Neural progenitor cell (in vitro differentiated cells): Measurements from ENCODE around the gene CBR4. TPM values are rescaled to one million over a fixed set of nuclear protein-coding genes. Genes with fewer than 3 reads are reported as not detected.

ENCODE experiments used
- DNase-seq: peaks from one replicate; pipeline ENCODE4 v3.0.0-alpha.2; 2016; ENCODE audit warnings: low spot score
- H2AFZ ChIP-seq: fragments of 200-600 bp; sonication (generic); replicated peaks from 2 replicates; pipeline ENCODE4 v1.6.1; 2016; ENCODE audit warnings: antibody characterized with exemption
- H3F3A ChIP-seq: fragments of 200-600 bp; sonication (generic); 2 replicates; pipeline ENCODE4 v1.6.1; 2016; ENCODE audit warnings: antibody characterized with exemption, low read depth
- H3K27ac ChIP-seq: fragments of 200-600 bp; sonication (generic); 2 replicates; pipeline ENCODE4 v1.5.1; 2016; ENCODE audit warnings: mild to moderate bottlenecking
- H3K27me3 ChIP-seq: fragments of 200-600 bp; sonication (generic); 2 replicates; pipeline ENCODE4 v1.6.1; 2016; ENCODE audit warnings: mild to moderate bottlenecking, moderate library complexity
- H3K36me3 ChIP-seq: fragments of 200-600 bp; sonication (generic); 2 replicates; pipeline ENCODE4 v1.5.1; 2016
- H3K4me1 ChIP-seq: fragments of 200-600 bp; sonication (generic); 2 replicates; pipeline ENCODE4 v1.6.1; 2016; ENCODE audit warnings: mixed run types
- H3K4me2 ChIP-seq: fragments of 200-600 bp; sonication (generic); 2 replicates; pipeline ENCODE4 v1.6.1; 2016
- H3K4me3 ChIP-seq: fragments of 200-600 bp; sonication (generic); 2 replicates; pipeline ENCODE4 v1.5.1; 2016
- H3K79me2 ChIP-seq: fragments of 200-600 bp; sonication (generic); 2 replicates; pipeline ENCODE4 v1.6.1; 2016; ENCODE audit warnings: low read depth
- H3K9ac ChIP-seq: fragments of 200-600 bp; sonication (generic); 2 replicates; pipeline ENCODE4 v1.6.1; 2016
- H3K9me3 ChIP-seq: fragments of 200-600 bp; sonication (generic); 2 replicates; pipeline ENCODE4 v1.5.1; 2016; ENCODE audit warnings: low read depth
- H4K20me1 ChIP-seq: fragments of 200-600 bp; sonication (generic); 2 replicates; pipeline ENCODE4 v1.6.1; 2016; ENCODE audit warnings: low read depth
- H3K27ac Mint-ChIP-seq: 3 replicates; pipeline ENCODE4 v1.8.0; 2021; ENCODE audit warnings: mixed read lengths
- H3K27me3 Mint-ChIP-seq: 2 replicates; pipeline ENCODE4 v1.8.0; 2022; ENCODE audit warnings: low read depth, mild to moderate bottlenecking, inconsistent platforms, moderate library complexity, mixed read lengths; ENCODE audit not compliant: insufficient read depth
- H3K36me3 Mint-ChIP-seq: 3 replicates; pipeline ENCODE4 v1.8.0; 2021; ENCODE audit warnings: mixed read lengths
- H3K4me1 Mint-ChIP-seq: 3 replicates; pipeline ENCODE4 v1.8.0; 2021; ENCODE audit warnings: mixed read lengths
- H3K4me3 Mint-ChIP-seq: 3 replicates; pipeline ENCODE4 v1.8.0; 2021; ENCODE audit warnings: mild to moderate bottlenecking, moderate library complexity, mixed read lengths
- H3K9me3 Mint-ChIP-seq: 3 replicates; pipeline ENCODE4 v1.8.0; 2020; ENCODE audit warnings: mixed read lengths
- EZH2 ChIP-seq: fragments of 200-600 bp; sonication (generic); IDR thresholded peaks from 2 replicates; pipeline ENCODE4 v1.6.1; 2017; ENCODE audit warnings: antibody characterized with exemption, mild to moderate bottlenecking, moderate library complexity
- EZH2phosphoT487 ChIP-seq: fragments of 200-600 bp; sonication (generic); IDR thresholded peaks from 2 replicates; pipeline ENCODE4 v1.6.1; 2017; ENCODE audit warnings: antibody characterized with exemption
- total RNA-seq: library from RNA; depleted of rRNA; stranded (reverse); fragments of >200 nt; gene quantifications from 2 replicates; pipeline ENCODE4 v1.2.3, GENCODE V29; 2015; ENCODE audit warnings: low replicate concordance
- TF ChIP-seq, protein P1 (sequence below): fragments of 200-600 bp; sonication (generic); IDR thresholded peaks from 2 replicates; pipeline ENCODE4 v1.5.1; 2017; ENCODE audit warnings: antibody characterized with exemption, mild to moderate bottlenecking

CBR4 gene
- total RNA-seq, 1 donor from 2014 or later, result 66.4 TPM

GRCh38 chr4:168999809-169000208, 10.2 kb downstream of the CBR4 start:
- TF ChIP-seq, protein P1, sequence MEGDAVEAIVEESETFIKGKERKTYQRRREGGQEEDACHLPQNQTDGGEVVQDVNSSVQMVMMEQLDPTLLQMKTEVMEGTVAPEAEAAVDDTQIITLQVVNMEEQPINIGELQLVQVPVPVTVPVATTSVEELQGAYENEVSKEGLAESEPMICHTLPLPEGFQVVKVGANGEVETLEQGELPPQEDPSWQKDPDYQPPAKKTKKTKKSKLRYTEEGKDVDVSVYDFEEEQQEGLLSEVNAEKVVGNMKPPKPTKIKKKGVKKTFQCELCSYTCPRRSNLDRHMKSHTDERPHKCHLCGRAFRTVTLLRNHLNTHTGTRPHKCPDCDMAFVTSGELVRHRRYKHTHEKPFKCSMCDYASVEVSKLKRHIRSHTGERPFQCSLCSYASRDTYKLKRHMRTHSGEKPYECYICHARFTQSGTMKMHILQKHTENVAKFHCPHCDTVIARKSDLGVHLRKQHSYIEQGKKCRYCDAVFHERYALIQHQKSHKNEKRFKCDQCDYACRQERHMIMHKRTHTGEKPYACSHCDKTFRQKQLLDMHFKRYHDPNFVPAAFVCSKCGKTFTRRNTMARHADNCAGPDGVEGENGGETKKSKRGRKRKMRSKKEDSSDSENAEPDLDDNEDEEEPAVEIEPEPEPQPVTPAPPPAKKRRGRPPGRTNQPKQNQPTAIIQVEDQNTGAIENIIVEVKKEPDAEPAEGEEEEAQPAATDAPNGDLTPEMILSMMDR, result no peak
- no peak for TF ChIP-seq EZH2phosphoT487
- Mint-ChIP-seq H3K36me3 (peaks cover 34% of the 10 kb centered on the region), H3K4me3 (no peak overlapping the region), H3K4me1 (peaks cover 5% of the 10 kb centered on the region), H3K27ac (no peak overlapping the region), H3K9me3 (no peaks in the 10 kb centered on the region), H3K27me3 (no peaks in the 10 kb centered on the region)
- Histone ChIP-seq H3F3A (no peaks in the 10 kb centered on the region), H3K9me3 (no peaks in the 10 kb centered on the region), H3K9ac (no peak overlapping the region), H3K79me2 (peaks cover 26% of the 10 kb centered on the region), H3K36me3 (peaks cover 41% of the 10 kb centered on the region), H3K27ac (peak overlapping the region; percentile 29), H4K20me1 (peaks cover 14% of the 10 kb centered on the region), H3K4me3 (no peak overlapping the region), H3K27me3 (no peaks in the 10 kb centered on the region), H3K4me2 (no peak overlapping the region), H2AFZ (no peak overlapping the region), H3K4me1 (peaks cover 3% of the 10 kb centered on the region)
- no peak for DNase-seq

- Histone ChIP-seq H3K4me2 (no peak overlapping the region), H3K36me3 (peaks cover 39% of the 10 kb centered on the region), H3K4me1 (peaks cover 3% of the 10 kb centered on the region), H4K20me1 (peaks cover 14% of the 10 kb centered on the region), H3K4me3 (no peak overlapping the region), H3K27me3 (no peaks in the 10 kb centered on the region), H3K79me2 (peaks cover 21% of the 10 kb centered on the region), H3K27ac (no peak overlapping the region), H3K9ac (no peak overlapping the region), H3F3A (no peaks in the 10 kb centered on the region), H2AFZ (no peak overlapping the region), H3K9me3 (no peaks in the 10 kb centered on the region)
- no peak for DNase-seq
- no peak for TF ChIP-seq EZH2
- H3K4me1 Mint-ChIP-seq, result peaks cover 9% of the 10 kb centered on the region
- H3K9me3 Mint-ChIP-seq, result no peaks in the 10 kb centered on the region
- no peak overlapping the region for H3K4me3 Mint-ChIP-seq
- H3K27me3 Mint-ChIP-seq, result no peaks in the 10 kb centered on the region
- H3K36me3 Mint-ChIP-seq, result peaks cover 36% of the 10 kb centered on the region
- no peak overlapping the region for H3K27ac Mint-ChIP-seq
These were observed 11.5 kb downstream of the CBR4 start for GRCh38 chr4:168998596-168998995.

- no peak overlapping the region for H3K4me3 ChIP-seq
- H4K20me1 ChIP-seq, result peaks cover 19% of the 10 kb centered on the region
- H3F3A ChIP-seq, result no peaks in the 10 kb centered on the region
- DNase-seq, result peak; percentile 21
- no peak overlapping the region for H3K4me2 ChIP-seq
- Mint-ChIP-seq H3K27ac (no peak overlapping the region), H3K27me3 (no peaks in the 10 kb centered on the region), H3K9me3 (no peaks in the 10 kb centered on the region), H3K4me3 (no peak overlapping the region), H3K36me3 (peaks cover 18% of the 10 kb centered on the region), H3K4me1 (peaks cover 9% of the 10 kb centered on the region)
- H3K27me3 ChIP-seq, result no peaks in the 10 kb centered on the region
- no peaks in the 10 kb centered on the region for H3K9me3 ChIP-seq
- H2AFZ ChIP-seq, result no peak overlapping the region
- no peak overlapping the region for H3K27ac ChIP-seq
- peaks cover 12% of the 10 kb centered on the region for H3K79me2 ChIP-seq
- no peak for TF ChIP-seq EZH2
- TF ChIP-seq, protein P1, result peak; percentile 40
- no peak for TF ChIP-seq EZH2phosphoT487
- H3K4me1 ChIP-seq, result peaks cover 3% of the 10 kb centered on the region
- H3K36me3 ChIP-seq, result peaks cover 36% of the 10 kb centered on the region
- no peak overlapping the region for H3K9ac ChIP-seq
These were observed 14.3 kb downstream of the CBR4 start for GRCh38 chr4:168995537-168996295.

DNA sequence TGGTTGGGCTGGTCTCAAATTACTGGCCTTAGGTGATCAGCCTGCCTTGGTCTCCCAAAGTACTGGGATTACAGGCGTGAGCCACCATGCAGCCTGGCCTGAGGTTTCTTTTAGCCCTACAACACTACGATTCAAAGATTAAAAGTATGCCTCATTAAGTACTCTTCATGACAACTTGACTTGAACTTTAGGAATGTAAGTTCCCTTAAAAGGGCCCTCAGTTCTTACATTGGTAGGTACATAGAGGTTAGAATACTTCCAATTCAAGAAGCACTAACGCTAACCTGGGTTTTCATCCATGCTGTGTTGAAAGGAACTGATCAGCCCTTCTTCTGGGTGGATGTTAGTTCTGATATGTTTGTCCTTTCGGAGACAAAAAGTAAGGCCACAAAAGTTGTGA, 15.1 kb downstream of the CBR4 start:
- H3F3A ChIP-seq, result no peaks in the 10 kb centered on the region
- TF ChIP-seq, protein P1, result no peak
- TF ChIP-seq EZH2phosphoT487, result no peak
- no peak for TF ChIP-seq EZH2
- Mint-ChIP-seq H3K4me1 (peaks cover 7% of the 10 kb centered on the region), H3K9me3 (no peaks in the 10 kb centered on the region), H3K27me3 (no peaks in the 10 kb centered on the region), H3K36me3 (peaks cover 15% of the 10 kb centered on the region), H3K4me3 (no peak overlapping the region), H3K27ac (no peak overlapping the region)
- peaks cover 3% of the 10 kb centered on the region for H3K4me1 ChIP-seq
- H3K9me3 ChIP-seq, result no peaks in the 10 kb centered on the region
- peaks cover 14% of the 10 kb centered on the region for H4K20me1 ChIP-seq
- H3K9ac ChIP-seq, result no peak overlapping the region
- no peak overlapping the region for H3K4me3 ChIP-seq
- H2AFZ ChIP-seq, result no peak overlapping the region
- no peaks in the 10 kb centered on the region for H3K27me3 ChIP-seq
- peaks cover 28% of the 10 kb centered on the region for H3K36me3 ChIP-seq
- H3K4me2 ChIP-seq, result no peak overlapping the region
- H3K27ac ChIP-seq, result no peak overlapping the region
- DNase-seq, result no peak
- peaks cover 5% of the 10 kb centered on the region for H3K79me2 ChIP-seq
